ENCODE measurements around the gene PARP15. TPM values are rescaled to one million over a fixed set of nuclear protein-coding genes. Genes with fewer than 3 reads are reported as not detected.

PARP15 gene
- total RNA-seq (0.32 and 0.63 TPM in 2 replicates), polyA plus RNA-seq (0.30 and 0.58 TPM in 2 replicates)

DNA sequence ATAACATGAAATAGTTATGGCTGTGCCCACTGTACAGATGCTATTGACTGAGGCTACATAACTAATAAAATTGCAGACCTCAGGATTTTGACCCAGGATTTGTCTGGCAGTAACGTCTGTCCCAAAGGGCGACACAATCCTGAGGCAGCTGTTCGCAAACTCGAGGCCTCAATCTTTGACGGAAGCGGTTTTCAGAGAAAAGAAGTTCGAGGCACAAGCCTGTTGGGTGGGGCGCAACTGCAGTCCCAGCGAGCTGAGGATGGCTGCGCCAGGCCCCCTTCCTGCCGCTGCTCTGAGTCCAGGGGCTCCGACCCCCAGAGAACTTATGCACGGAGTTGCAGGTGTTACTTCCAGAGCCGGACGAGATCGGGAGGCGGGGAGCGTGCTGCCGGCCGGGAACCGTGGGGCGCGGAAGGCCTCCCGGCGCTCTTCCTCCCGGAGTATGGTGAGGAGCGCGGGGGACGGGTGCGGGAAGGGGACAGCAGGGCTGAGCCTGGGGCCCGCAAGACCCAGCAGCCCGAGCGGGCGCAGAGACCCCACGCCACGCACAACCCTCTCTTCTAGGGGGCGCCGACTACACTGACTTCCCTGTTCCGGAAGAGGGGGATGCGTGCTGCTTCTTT lies at the start of gene PARP15:
TSS of gene PARP15 (plus strand) at position 242 of the 623 bp plus-strand sequence. CDS start at position 260, 18 bp downstream.
- 24% methylated on average over 40 of the region's 40 CpGs for WGBS (ENCODE audit: low lambda C conversion rate, missing lambda C conversion rate)
- H3K4me2 ChIP-seq = peak within 1 kb of the TSS; percentile 87
- no peaks in the 10 kb centered on the region for H3K4me1 ChIP-seq (ENCODE audit: insufficient read depth)
- H3K9me2 ChIP-seq (replicated peaks; ENCODE audit: insufficient read depth) = no peaks in the 10 kb centered on the region
- peaks cover 13% of the 10 kb centered on the region for H3K9me3 ChIP-seq (ENCODE audit: low read depth)
- peak within 1 kb of the TSS; percentile 16 for H3K4me3 ChIP-seq
- H4K20me1 ChIP-seq (ENCODE audit: insufficient read depth, poor library complexity, severe bottlenecking) = no peaks in the 10 kb centered on the region
- H3K27ac ChIP-seq = no peak within 1 kb of the TSS
- TF ChIP-seq, protein P1, sequence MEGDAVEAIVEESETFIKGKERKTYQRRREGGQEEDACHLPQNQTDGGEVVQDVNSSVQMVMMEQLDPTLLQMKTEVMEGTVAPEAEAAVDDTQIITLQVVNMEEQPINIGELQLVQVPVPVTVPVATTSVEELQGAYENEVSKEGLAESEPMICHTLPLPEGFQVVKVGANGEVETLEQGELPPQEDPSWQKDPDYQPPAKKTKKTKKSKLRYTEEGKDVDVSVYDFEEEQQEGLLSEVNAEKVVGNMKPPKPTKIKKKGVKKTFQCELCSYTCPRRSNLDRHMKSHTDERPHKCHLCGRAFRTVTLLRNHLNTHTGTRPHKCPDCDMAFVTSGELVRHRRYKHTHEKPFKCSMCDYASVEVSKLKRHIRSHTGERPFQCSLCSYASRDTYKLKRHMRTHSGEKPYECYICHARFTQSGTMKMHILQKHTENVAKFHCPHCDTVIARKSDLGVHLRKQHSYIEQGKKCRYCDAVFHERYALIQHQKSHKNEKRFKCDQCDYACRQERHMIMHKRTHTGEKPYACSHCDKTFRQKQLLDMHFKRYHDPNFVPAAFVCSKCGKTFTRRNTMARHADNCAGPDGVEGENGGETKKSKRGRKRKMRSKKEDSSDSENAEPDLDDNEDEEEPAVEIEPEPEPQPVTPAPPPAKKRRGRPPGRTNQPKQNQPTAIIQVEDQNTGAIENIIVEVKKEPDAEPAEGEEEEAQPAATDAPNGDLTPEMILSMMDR (IDR thresholded peaks at IDR 0.05; ENCODE audit: poor library complexity) = peak; percentile 3
- TF ChIP-seq EZH2phosphoT487 (IDR thresholded peaks at IDR 0.05; ENCODE audit: low read depth, severe bottlenecking, unreplicated experiment) = no peak
- H2AFZ ChIP-seq = peak within 1 kb of the TSS; percentile 78
- H3K27me3 ChIP-seq = no peaks in the 10 kb centered on the region
- no peaks in the 10 kb centered on the region for H3K79me2 ChIP-seq
- DNase-seq (ENCODE audit: low spot score) = no peak
- H3K36me3 ChIP-seq (replicated peaks; ENCODE audit: insufficient read depth, low read depth) = no peaks in the 10 kb centered on the region

DNA sequence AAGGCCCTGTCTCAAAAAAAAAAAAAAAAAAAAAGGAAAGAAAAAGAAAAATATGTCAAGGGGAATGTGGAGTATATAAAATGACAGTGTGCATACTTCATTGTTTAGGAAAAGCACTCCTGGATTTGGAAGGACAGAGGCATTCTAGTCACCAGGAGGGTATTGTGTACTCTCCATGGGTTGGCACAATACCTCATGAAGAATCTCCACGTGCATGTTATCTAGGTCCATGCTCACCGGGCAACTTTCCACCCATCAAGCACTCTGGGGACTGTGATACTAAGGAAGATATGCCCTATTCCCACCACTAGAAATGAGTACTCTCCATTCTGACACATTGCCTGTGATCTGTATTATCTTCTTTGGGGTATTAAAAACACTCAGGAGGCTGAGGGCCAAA lies 47.3 kb upstream of the PARP15 start:
- DNase-seq (ENCODE audit: low spot score) = no peak
- Histone ChIP-seq H2AFZ (no peak overlapping the region), H3K27ac (no peak overlapping the region), H3K27me3 (no peaks in the 10 kb centered on the region), H4K20me1 (ENCODE audit: insufficient read depth, poor library complexity, severe bottlenecking) (no peaks in the 10 kb centered on the region), H3K4me3 (no peak overlapping the region), H3K4me1 (ENCODE audit: insufficient read depth) (no peaks in the 10 kb centered on the region), H3K9me2 (replicated peaks; ENCODE audit: insufficient read depth) (no peaks in the 10 kb centered on the region), H3K4me2 (no peak overlapping the region), H3K79me2 (no peaks in the 10 kb centered on the region), H3K9me3 (ENCODE audit: low read depth) (no peaks in the 10 kb centered on the region), H3K36me3 (replicated peaks; ENCODE audit: insufficient read depth, low read depth) (no peaks in the 10 kb centered on the region)
- TF ChIP-seq EZH2 (IDR thresholded peaks at IDR 0.05; ENCODE audit: borderline replicate concordance) (no peak), EZH2phosphoT487 (IDR thresholded peaks at IDR 0.05; ENCODE audit: low read depth, severe bottlenecking, unreplicated experiment) (no peak)
- 98% methylated on average over 2 of the region's 2 CpGs for WGBS (ENCODE audit: low lambda C conversion rate, missing lambda C conversion rate)

DNA sequence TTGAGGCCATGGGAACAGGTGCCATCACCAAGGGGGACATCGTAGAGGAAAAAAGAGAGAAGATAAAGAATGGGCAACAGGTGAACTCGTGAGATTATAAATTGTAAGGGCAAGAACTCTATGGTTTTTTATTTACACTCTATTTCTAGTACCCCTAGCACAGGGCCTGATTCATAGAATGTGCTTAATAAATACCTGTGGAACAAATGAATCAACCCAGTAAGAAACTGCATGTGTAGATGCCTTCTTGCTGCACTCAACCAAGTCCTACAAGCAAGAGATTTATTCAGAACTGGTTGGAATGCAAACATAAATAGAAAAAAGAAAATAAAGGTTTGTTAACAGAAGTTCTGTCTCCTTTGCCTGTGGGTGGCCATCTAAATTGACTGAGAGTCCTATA lies 44.0 kb upstream of the PARP15 start:
- no peaks in the 10 kb centered on the region for H3K36me3 ChIP-seq (replicated peaks; ENCODE audit: insufficient read depth, low read depth)
- H3K4me3 ChIP-seq = no peak overlapping the region
- no peak overlapping the region for H3K27ac ChIP-seq
- no peak overlapping the region for H2AFZ ChIP-seq
- H3K79me2 ChIP-seq = no peaks in the 10 kb centered on the region
- no peak overlapping the region for H3K4me2 ChIP-seq
- no peak for DNase-seq (ENCODE audit: low spot score)
- WGBS (ENCODE audit: low lambda C conversion rate, missing lambda C conversion rate) = 89% methylated on average over 2 of the region's 2 CpGs
- no peaks in the 10 kb centered on the region for H3K4me1 ChIP-seq (ENCODE audit: insufficient read depth)
- TF ChIP-seq, protein P1 (IDR thresholded peaks at IDR 0.05; ENCODE audit: poor library complexity) = no peak
- TF ChIP-seq EZH2phosphoT487 (IDR thresholded peaks at IDR 0.05; ENCODE audit: low read depth, severe bottlenecking, unreplicated experiment) = no peak
- TF ChIP-seq EZH2 (IDR thresholded peaks at IDR 0.05; ENCODE audit: borderline replicate concordance) = no peak
- H3K27me3 ChIP-seq = no peaks in the 10 kb centered on the region
- H4K20me1 ChIP-seq (ENCODE audit: insufficient read depth, poor library complexity, severe bottlenecking) = no peaks in the 10 kb centered on the region
- H3K9me2 ChIP-seq (replicated peaks; ENCODE audit: insufficient read depth) = no peaks in the 10 kb centered on the region
- H3K9me3 ChIP-seq (ENCODE audit: low read depth) = no peaks in the 10 kb centered on the region

DNA sequence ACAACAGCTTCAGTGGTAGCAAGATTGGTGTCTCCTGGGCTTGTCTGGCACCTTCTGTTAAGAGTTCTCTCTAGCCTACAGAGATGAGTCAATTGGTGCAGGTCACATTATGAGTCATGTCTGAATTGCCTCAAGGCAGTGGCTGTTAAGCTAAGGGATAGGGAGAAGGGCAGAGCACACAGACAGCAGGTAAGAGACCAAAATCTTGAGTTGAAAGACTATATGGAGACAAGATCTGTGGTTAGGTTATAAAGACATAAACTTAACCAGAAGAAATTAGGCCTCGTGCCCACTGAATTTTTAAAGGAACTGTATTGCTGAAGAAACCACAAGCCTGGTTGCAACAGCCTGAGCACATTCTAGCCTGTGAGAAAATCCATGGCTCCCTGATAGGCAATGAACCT lies 43.5 kb upstream of the PARP15 start:
- peak overlapping the region; percentile 40 for H3K27ac ChIP-seq
- no peaks in the 10 kb centered on the region for H3K4me1 ChIP-seq (ENCODE audit: insufficient read depth)
- no peaks in the 10 kb centered on the region for H3K9me3 ChIP-seq (ENCODE audit: low read depth)
- TF ChIP-seq, protein P1 (IDR thresholded peaks at IDR 0.05; ENCODE audit: poor library complexity) = no peak
- TF ChIP-seq EZH2phosphoT487 (IDR thresholded peaks at IDR 0.05; ENCODE audit: low read depth, severe bottlenecking, unreplicated experiment) (no peak), EZH2 (IDR thresholded peaks at IDR 0.05; ENCODE audit: borderline replicate concordance) (no peak)
- no peak overlapping the region for H3K4me3 ChIP-seq
- 57% methylated on average over 1 of the region's 1 CpG for WGBS (ENCODE audit: low lambda C conversion rate, missing lambda C conversion rate)
- H3K9me2 ChIP-seq (replicated peaks; ENCODE audit: insufficient read depth) = no peaks in the 10 kb centered on the region
- H3K36me3 ChIP-seq (replicated peaks; ENCODE audit: insufficient read depth, low read depth) = no peaks in the 10 kb centered on the region
- H3K4me2 ChIP-seq = no peak overlapping the region
- no peaks in the 10 kb centered on the region for H3K27me3 ChIP-seq
- H3K79me2 ChIP-seq = no peaks in the 10 kb centered on the region
- H2AFZ ChIP-seq = no peak overlapping the region
- H4K20me1 ChIP-seq (ENCODE audit: insufficient read depth, poor library complexity, severe bottlenecking) = no peaks in the 10 kb centered on the region
- peak; percentile 42 for DNase-seq (ENCODE audit: low spot score)
